HG02763 (cell line): ENCODE measurements around the gene AIM2.
A peak's percentile ranks its signal among the peaks of the same experiment; 100 is the strongest.

Experiments
- ATAC-seq: cut with Tn5 transposase; IDR thresholded peaks from one replicate; pipeline ENCODE4 v1.9.1; 2021; ENCODE audit warnings: mild to moderate bottlenecking, moderate library complexity; ENCODE audit not compliant: unreplicated experiment

Gene AIM2

GRCh38 chr1:159023723-159024122 is 52.8 kb downstream of the AIM2 start:
- no peak for ATAC-seq

- peak; percentile 94 for ATAC-seq
These were observed 61.1 kb downstream of the AIM2 start for GRCh38 chr1:159015440-159015909.

- ATAC-seq = no peak
These were observed 61.7 kb downstream of the AIM2 start for GRCh38 chr1:159014851-159015250.

- ATAC-seq = no peak
These were observed 62.5 kb downstream of the AIM2 start for GRCh38 chr1:159014003-159014571.

GRCh38 chr1:159012495-159012894 is 64.1 kb downstream of the AIM2 start:
- no peak for ATAC-seq
